GM12878 (cell line): ENCODE results near the gene TNFSF9. TPM values are rescaled to one million over a fixed set of nuclear protein-coding genes. Genes with fewer than 3 reads are reported as not detected.

Experiments
- ATAC-seq: fragments of 200-7000 bp; cut with Tn5 transposase; 3 replicates; pipeline ENCODE4 v1.9.1; 2020; ENCODE audit warnings: mild to moderate bottlenecking, moderate library complexity
- BruUV-seq: library from RNA; stranded (reverse); fragments of 400-500 nt; replicated peaks from 2 replicates; lab custom pipeline; 2021; lab: Mats Ljungman, UMichigan
- CTCF ChIA-PET: fragments of 300-600 bp; sonication (Branson Sonifier 250); formaldehyde crosslinking; extraction: SDS; loops from one replicate; lab custom pipeline; 2021; ENCODE audit warnings: inconsistent platforms; lab: Yijun Ruan, JAX
- POLR2A ChIA-PET: fragments of 350-600 bp; formaldehyde crosslinking; extraction: SDS; loops from one replicate; lab custom pipeline; 2021; ENCODE audit warnings: inconsistent platforms; lab: Charles Lee
- RAD21 ChIA-PET: fragments of 300-600 bp; sonication (Branson Sonifier 250); formaldehyde crosslinking; loops from one replicate; lab custom pipeline; 2023; ENCODE audit warnings: antibody characterized with exemption; ENCODE audit not compliant: unreplicated experiment; lab: Charles Lee
- SMC1A ChIA-PET: fragments of 300-600 bp; sonication (Branson Sonifier 250); formaldehyde crosslinking; loops from one replicate; lab custom pipeline; 2023; ENCODE audit not compliant: unreplicated experiment, uncharacterized antibody; lab: Charles Lee
- DNase-seq: peaks from one replicate; pipeline ENCODE4 v3.0.0-alpha.2; 2011; ENCODE audit warnings: low read depth, low spot score
- FAIRE-seq: peaks from 3 replicates; lab custom pipeline; 2011; peaks lifted over from hg19 to GRCh38; lab: Jason Lieb, UNC
- H2AFZ ChIP-seq: 2 replicates; pipeline ENCODE4 v1.6.0; 2011; ENCODE audit warnings: low read depth, low read length, control low read depth; ENCODE audit not compliant: control insufficient read depth
- H3K27ac ChIP-seq: 2 replicates; pipeline ENCODE4 v1.5.1; 2011; ENCODE audit warnings: control low read depth; ENCODE audit not compliant: control insufficient read depth, insufficient read depth
- H3K27me3 ChIP-seq, 2 experiments: replicated peaks in 1 of 2; 2 replicates each; pipeline versions ENCODE4 v1.6.0 to v1.6.1; 2011; ENCODE audit warnings: low read length in 1 of 2; ENCODE audit not compliant: control insufficient read depth in 2 of 2, insufficient read depth in 2 of 2
- H3K36me3 ChIP-seq, 2 experiments: 2 replicates each; pipeline ENCODE4 v1.5.1; 2011; ENCODE audit warnings: low read length in 1 of 2; ENCODE audit not compliant: control insufficient read depth in 2 of 2, insufficient read depth in 2 of 2
- H3K4me1 ChIP-seq: 2 replicates; pipeline ENCODE4 v1.6.1; 2011; ENCODE audit warnings: mild to moderate bottlenecking, low read length, moderate library complexity, mixed read lengths; ENCODE audit not compliant: control insufficient read depth, insufficient read depth
- H3K4me2 ChIP-seq: 2 replicates; pipeline ENCODE4 v1.6.0; 2011; ENCODE audit warnings: control low read depth; ENCODE audit not compliant: control insufficient read depth, insufficient read depth
- H3K4me3 ChIP-seq: fragments of 200-600 bp; sonication (generic); 2 replicates; pipeline ENCODE4 v1.5.1; 2016
- H3K79me2 ChIP-seq: 2 replicates; pipeline ENCODE4 v1.6.0; 2011; ENCODE audit warnings: low read length; ENCODE audit not compliant: control insufficient read depth, insufficient read depth
- H3K9ac ChIP-seq: 2 replicates; pipeline ENCODE4 v1.8.0; 2011; ENCODE audit warnings: low read length, control low read depth, mixed read lengths; ENCODE audit not compliant: control insufficient read depth, insufficient read depth
- H3K9me3 ChIP-seq: replicated peaks from 3 replicates; pipeline ENCODE4 v1.5.1; 2011; ENCODE audit warnings: mild to moderate bottlenecking, low read length; ENCODE audit not compliant: control insufficient read depth, insufficient read depth
- H4K20me1 ChIP-seq: 2 replicates; pipeline ENCODE4 v1.6.0; 2011; ENCODE audit not compliant: control insufficient read depth, insufficient read depth
- EP300 ChIP-seq, 2 experiments: fragments of 150-350 bp in 1 of 2; IDR thresholded peaks; 2 replicates each; pipeline ENCODE4 v1.6.1; 2011 to 2012; ENCODE audit warnings: low read depth in 2 of 2, low read length in 2 of 2, borderline replicate concordance in 1 of 2, improper control_type of control experiment in 1 of 2, inconsistent platforms in 1 of 2; ENCODE audit not compliant: control insufficient read depth in 1 of 2
- SMAD1 ChIP-seq: fragments of 450-650 bp; IDR thresholded peaks from 2 replicates; pipeline ENCODE4 v1.6.1; 2018; ENCODE audit warnings: mild to moderate bottlenecking, low read depth; ENCODE audit not compliant: partially characterized antibody
- WGBS: methylation state at CpG from one replicate; pipeline ENCODE4 v1.1.6; 2016; ENCODE audit warnings: low lambda C conversion rate; ENCODE audit not compliant: insufficient replicate concordance, insufficient coverage; ENCODE audit errors: missing lambda C conversion rate; 5-methylcytosine and 5-hydroxymethylcytosine counted together
- in situ Hi-C: fragments of 300-500 bp; cut with MboI; formaldehyde crosslinking; loops from 9 replicates; pipeline ENCODE4 v1.14.3; 2018; ENCODE audit warnings: mixed read lengths
- intact Hi-C: fragments of 100-400 bp; cut with micrococcal nuclease; formaldehyde crosslinking; loops from one replicate; pipeline ENCODE4 v1.14.2; 2022; ENCODE audit not compliant: unreplicated experiment
- polyA plus RNA-seq, 11 experiments: library from polyadenylated mRNA; depleted of rRNA in 4 of 11; unstranded in 6 of 11; stranded (reverse) in 5 of 11; fragments of >200 nt; fragmentation: Nextera tagmentation in 4 of 11; fragmentation: Illumina TruSeq in 1 of 11; extraction: Ambion mirVana in 4 of 11; extraction: Trizol in 1 of 11; gene quantifications; 1 replicate in 1 of 11; 2 replicates in 10 of 11; pipeline versions ENCODE4 v1.2.1 to v1.2.3, GENCODE V29; 2011 to 2016; ENCODE audit warnings: inconsistent platforms in 2 of 11, missing spikeins in 2 of 11, low read depth in 1 of 11
- total RNA-seq, 4 experiments: library from RNA; depleted of rRNA in 3 of 4; stranded (reverse); fragments of >200 nt in 3 of 4; fragmentation: Illumina TruSeq in 1 of 4; extraction: Trizol in 1 of 4; gene quantifications; 2 replicates each; pipeline versions ENCODE4 v1.2.1 to v1.2.3, GENCODE V29; 2013 to 2021
- TF ChIP-seq, protein P1 (sequence below): IDR thresholded peaks from 2 replicates; pipeline ENCODE4 v1.6.1; 2012; ENCODE audit warnings: low read length, inconsistent platforms
- TF ChIP-seq, protein P2 (sequence below): fragments of 450-650 bp; IDR thresholded peaks from 2 replicates; pipeline ENCODE4 v1.6.1; 2017; ENCODE audit warnings: borderline replicate concordance
- TF ChIP-seq, protein P3 (sequence below): fragments of 450-650 bp; formaldehyde crosslinking; IDR thresholded peaks from 2 replicates; pipeline ENCODE4 v1.4.0; 2022; ENCODE audit warnings: mild to moderate bottlenecking, moderate library complexity
- TF ChIP-seq, protein P4 (sequence below): fragments of 450-650 bp; formaldehyde crosslinking; IDR thresholded peaks from 2 replicates; pipeline ENCODE4 v1.5.0; 2022; ENCODE audit warnings: mild to moderate bottlenecking, missing genetic modification characterization

The TNFSF9 gene
- total and polyA plus RNA-seq, 10 of the 15 experiments (the other 5 are each of a cell fraction or from before 2014, with no cell fraction given), result 6.2 to 75.3 (median 22.1) TPM

DNA sequence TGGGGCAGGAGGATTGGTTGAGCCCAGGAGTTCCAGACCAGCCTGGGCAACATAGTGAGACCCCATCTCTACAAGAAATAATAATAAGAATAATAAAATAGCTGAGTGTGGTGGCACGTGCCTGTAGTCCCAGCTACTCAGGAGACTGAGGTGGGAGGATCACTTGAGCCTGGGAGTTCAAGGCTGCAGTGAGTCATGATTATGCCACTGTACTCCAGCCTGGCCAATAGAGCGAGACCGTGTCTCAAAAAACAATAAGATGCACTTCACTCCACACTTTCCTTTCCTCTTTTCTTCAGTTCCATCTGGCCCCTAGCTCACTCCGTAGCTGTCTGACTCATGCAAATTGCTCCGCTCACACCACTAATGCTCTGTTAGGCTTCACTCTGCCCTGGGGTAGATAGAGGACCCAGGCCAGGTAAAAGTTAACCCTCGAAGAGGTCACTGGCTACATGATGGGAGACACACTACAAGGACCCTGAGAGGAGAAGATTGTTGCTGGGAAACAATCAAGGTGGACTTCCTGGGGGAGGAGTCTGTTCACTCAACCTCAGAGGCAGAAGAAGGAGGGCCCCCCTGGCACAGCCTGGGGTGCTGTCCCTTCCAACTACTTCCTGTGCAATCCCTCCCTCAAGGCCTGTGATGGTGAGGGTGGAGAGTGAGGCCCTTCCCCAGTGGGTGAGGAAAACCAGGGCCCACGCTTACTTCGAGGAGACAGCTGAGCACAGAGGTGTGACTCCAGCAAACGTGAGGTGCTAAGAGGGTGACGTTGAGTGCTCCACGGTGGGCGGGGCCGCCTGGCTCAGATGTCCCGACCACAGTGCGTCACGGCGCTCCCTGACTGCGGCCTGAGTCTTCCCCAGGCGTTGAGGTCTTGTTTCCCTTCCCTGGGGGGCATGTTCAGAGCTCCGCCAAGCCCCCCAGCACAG is 8.8 kb upstream of the TNFSF9 start:
- Histone ChIP-seq H3K27me3 (no peaks in the 10 kb centered on the region), H3K4me2 (peak overlapping the region; percentile 93), H3K9ac (peak overlapping the region; percentile 69), H3K79me2 (peaks cover 8% of the 10 kb centered on the region), H3K36me3 (no peaks in the 10 kb centered on the region), H4K20me1 (no peaks in the 10 kb centered on the region), H3K27ac (peak overlapping the region; percentile 99), H3K4me3 (peak overlapping the region; percentile 60), H2AFZ (peak overlapping the region; percentile 80), H3K4me1 (peaks cover 52% of the 10 kb centered on the region), H3K9me3 (no peaks in the 10 kb centered on the region; the same call in 1 of the 3 replicates)
- DNase-seq (peak; percentile 95), FAIRE-seq (peak; percentile 73), ATAC-seq (peak; percentile 70)
- in situ Hi-C loops, result loop anchor here (5.0 to 10.0 kb wide), 2 partner anchors 70 to 1183 kb away; partner anchors contain the start of genes CD70 and FCER2
- CTCF ChIA-PET, result interaction anchor here (0.6 to 3.7 kb wide), 9 partner anchors 14 to 342 kb away, joined by 3 to 13 read pairs (median 7); no protein-coding TSS in a partner anchor
- SMC1A ChIA-PET, result interaction anchor here (0.8 to 2.3 kb wide), 23 partner anchors 9 to 341 kb away, joined by 3 to 11 read pairs (median 4); partner anchors contain the start of genes SLC25A23 and TNFSF9
- WGBS, result 5% methylated on average over 20 of the region's 20 CpGs
- intact Hi-C loops, result no loop called here
- RAD21 ChIA-PET, result interaction anchor here (0.9 to 3.0 kb wide), 12 partner anchors 9 to 112 kb away, joined by 3 to 15 read pairs (median 6); partner anchors contain the start of gene TNFSF9
- POLR2A ChIA-PET, result interaction anchor here (0.6 to 4.0 kb wide), 11 partner anchors 9 to 251 kb away, joined by 3 to 23 read pairs (median 7); partner anchors contain the start of genes TNFSF14, TNFSF9 and VAV1
- TSS peak; percentile 79 for BruUV-seq
- TF ChIP-seq, protein P1, sequence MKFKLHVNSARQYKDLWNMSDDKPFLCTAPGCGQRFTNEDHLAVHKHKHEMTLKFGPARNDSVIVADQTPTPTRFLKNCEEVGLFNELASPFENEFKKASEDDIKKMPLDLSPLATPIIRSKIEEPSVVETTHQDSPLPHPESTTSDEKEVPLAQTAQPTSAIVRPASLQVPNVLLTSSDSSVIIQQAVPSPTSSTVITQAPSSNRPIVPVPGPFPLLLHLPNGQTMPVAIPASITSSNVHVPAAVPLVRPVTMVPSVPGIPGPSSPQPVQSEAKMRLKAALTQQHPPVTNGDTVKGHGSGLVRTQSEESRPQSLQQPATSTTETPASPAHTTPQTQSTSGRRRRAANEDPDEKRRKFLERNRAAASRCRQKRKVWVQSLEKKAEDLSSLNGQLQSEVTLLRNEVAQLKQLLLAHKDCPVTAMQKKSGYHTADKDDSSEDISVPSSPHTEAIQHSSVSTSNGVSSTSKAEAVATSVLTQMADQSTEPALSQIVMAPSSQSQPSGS, result peak; percentile 35; the same call in 1 of the 2 replicates
- TF ChIP-seq, protein P2, sequence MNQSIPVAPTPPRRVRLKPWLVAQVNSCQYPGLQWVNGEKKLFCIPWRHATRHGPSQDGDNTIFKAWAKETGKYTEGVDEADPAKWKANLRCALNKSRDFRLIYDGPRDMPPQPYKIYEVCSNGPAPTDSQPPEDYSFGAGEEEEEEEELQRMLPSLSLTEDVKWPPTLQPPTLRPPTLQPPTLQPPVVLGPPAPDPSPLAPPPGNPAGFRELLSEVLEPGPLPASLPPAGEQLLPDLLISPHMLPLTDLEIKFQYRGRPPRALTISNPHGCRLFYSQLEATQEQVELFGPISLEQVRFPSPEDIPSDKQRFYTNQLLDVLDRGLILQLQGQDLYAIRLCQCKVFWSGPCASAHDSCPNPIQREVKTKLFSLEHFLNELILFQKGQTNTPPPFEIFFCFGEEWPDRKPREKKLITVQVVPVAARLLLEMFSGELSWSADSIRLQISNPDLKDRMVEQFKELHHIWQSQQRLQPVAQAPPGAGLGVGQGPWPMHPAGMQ, result no peak
- TF ChIP-seq, protein P3, sequence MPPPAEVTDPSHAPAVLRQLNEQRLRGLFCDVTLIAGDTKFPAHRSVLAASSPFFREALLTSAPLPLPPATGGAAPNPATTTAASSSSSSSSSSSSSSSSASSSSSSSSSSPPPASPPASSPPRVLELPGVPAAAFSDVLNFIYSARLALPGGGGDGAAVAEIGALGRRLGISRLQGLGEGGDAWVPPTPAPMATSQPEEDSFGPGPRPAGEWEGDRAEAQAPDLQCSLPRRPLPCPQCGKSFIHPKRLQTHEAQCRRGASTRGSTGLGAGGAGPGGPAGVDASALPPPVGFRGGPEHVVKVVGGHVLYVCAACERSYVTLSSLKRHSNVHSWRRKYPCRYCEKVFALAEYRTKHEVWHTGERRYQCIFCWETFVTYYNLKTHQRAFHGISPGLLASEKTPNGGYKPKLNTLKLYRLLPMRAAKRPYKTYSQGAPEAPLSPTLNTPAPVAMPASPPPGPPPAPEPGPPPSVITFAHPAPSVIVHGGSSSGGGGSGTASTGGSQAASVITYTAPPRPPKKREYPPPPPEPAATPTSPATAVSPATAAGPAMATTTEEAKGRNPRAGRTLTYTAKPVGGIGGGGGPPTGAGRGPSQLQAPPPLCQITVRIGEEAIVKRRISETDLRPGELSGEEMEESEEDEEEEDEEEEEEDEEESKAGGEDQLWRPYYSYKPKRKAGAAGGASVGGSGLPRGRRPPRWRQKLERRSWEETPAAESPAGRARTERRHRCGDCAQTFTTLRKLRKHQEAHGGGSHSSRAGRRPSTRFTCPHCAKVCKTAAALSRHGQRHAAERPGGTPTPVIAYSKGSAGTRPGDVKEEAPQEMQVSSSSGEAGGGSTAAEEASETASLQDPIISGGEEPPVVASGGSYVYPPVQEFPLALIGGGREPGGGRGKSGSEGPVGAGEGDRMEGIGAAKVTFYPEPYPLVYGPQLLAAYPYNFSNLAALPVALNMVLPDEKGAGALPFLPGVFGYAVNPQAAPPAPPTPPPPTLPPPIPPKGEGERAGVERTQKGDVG, result no peak
- TF ChIP-seq EP300 (IDR thresholded peaks at IDR 0.05; ENCODE audit: borderline replicate concordance in 1 of 2, control insufficient read depth in 1 of 2, low read depth in 2 of 2, low read length in 2 of 2) (peak; percentile 85 to 86; a peak in 2 of 4 replicates), SMAD1 (peak; percentile 53)
- TF ChIP-seq, protein P4, sequence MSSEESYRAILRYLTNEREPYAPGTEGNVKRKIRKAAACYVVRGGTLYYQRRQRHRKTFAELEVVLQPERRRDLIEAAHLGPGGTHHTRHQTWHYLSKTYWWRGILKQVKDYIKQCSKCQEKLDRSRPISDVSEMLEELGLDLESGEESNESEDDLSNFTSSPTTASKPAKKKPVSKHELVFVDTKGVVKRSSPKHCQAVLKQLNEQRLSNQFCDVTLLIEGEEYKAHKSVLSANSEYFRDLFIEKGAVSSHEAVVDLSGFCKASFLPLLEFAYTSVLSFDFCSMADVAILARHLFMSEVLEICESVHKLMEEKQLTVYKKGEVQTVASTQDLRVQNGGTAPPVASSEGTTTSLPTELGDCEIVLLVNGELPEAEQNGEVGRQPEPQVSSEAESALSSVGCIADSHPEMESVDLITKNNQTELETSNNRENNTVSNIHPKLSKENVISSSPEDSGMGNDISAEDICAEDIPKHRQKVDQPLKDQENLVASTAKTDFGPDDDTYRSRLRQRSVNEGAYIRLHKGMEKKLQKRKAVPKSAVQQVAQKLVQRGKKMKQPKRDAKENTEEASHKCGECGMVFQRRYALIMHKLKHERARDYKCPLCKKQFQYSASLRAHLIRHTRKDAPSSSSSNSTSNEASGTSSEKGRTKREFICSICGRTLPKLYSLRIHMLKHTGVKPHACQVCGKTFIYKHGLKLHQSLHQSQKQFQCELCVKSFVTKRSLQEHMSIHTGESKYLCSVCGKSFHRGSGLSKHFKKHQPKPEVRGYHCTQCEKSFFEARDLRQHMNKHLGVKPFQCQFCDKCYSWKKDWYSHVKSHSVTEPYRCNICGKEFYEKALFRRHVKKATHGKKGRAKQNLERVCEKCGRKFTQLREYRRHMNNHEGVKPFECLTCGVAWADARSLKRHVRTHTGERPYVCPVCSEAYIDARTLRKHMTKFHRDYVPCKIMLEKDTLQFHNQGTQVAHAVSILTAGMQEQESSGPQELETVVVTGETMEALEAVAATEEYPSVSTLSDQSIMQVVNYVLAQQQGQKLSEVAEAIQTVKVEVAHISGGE, result no peak
